GM18873 (cell line): ENCODE results near the gene HOXD13.

ENCODE experiments used
- ATAC-seq: cut with Tn5 transposase; IDR thresholded peaks from one replicate; pipeline ENCODE4 v1.9.1; 2021; ENCODE audit warnings: mild to moderate bottlenecking, moderate library complexity, moderate number of reproducible peaks; ENCODE audit not compliant: unreplicated experiment, low FRiP score

HOXD13 gene

GRCh38 chr2:176104316-176105077, 12.0 kb downstream of the HOXD13 start:
- no peak for ATAC-seq

GRCh38 chr2:176105078-176105729, 12.7 kb downstream of the HOXD13 start:
- no peak for ATAC-seq

- ATAC-seq, result no peak
These were observed 13.4 kb downstream of the HOXD13 start for GRCh38 chr2:176105730-176106580.

GRCh38 chr2:176106581-176107539, 14.3 kb downstream of the HOXD13 start, which contains the start of gene HOXD11:
Gene HOXD11 (plus strand): TSS chr2:176107280. CDS start chr2:176107356, 76 bp downstream.
- no peak for ATAC-seq

GRCh38 chr2:176107731-176108181, 15.2 kb downstream of the HOXD13 start:
- ATAC-seq, result no peak

GRCh38 chr2:176109192-176109901, 16.8 kb downstream of the HOXD13 start:
- no peak for ATAC-seq

- no peak for ATAC-seq
These were observed 17.4 kb downstream of the HOXD13 start for GRCh38 chr2:176109946-176110345.

- no peak for ATAC-seq
These were observed 18.1 kb downstream of the HOXD13 start for GRCh38 chr2:176110415-176111308.

GRCh38 chr2:176111309-176111663, 18.8 kb downstream of the HOXD13 start:
- no peak for ATAC-seq

- no peak for ATAC-seq
These were observed 19.4 kb downstream of the HOXD13 start for GRCh38 chr2:176111846-176112374.

GRCh38 chr2:176112375-176113302, 20.1 kb downstream of the HOXD13 start:
- no peak for ATAC-seq

GRCh38 chr2:176114120-176114929, 21.8 kb downstream of the HOXD13 start:
- no peak for ATAC-seq

- ATAC-seq, result no peak
These were observed 22.6 kb downstream of the HOXD13 start for GRCh38 chr2:176114930-176115625.

GRCh38 chr2:176115883-176116813, 23.6 kb downstream of the HOXD13 start, which contains the start of gene HOXD10:
Gene HOXD10 (plus strand): TSS chr2:176116778. CDS start chr2:176116834, 56 bp downstream.
- ATAC-seq, result no peak
